HG03045 (cell line): ENCODE measurements around the gene SELENOV.

Experiments
- ATAC-seq: cut with Tn5 transposase; IDR thresholded peaks from one replicate; pipeline ENCODE4 v1.9.1; 2021; ENCODE audit warnings: mild to moderate bottlenecking, moderate library complexity; ENCODE audit not compliant: unreplicated experiment

SELENOV gene

GRCh38 chr19:39555883-39556282 lies 40.9 kb downstream of the SELENOV start:
- no peak for ATAC-seq

- ATAC-seq: no peak
Observed at GRCh38 chr19:39557811-39558623, 43.1 kb downstream of the SELENOV start.

- no peak for ATAC-seq
Observed at GRCh38 chr19:39558624-39559117, 43.7 kb downstream of the SELENOV start.

- ATAC-seq: no peak
Observed at GRCh38 chr19:39563408-39563807, 48.5 kb downstream of the SELENOV start.

- ATAC-seq: no peak
Observed at GRCh38 chr19:39566064-39566463, 51.1 kb downstream of the SELENOV start.

GRCh38 chr19:39568604-39569003 lies 53.7 kb downstream of the SELENOV start:
- no peak for ATAC-seq
